NT2/D1 (cell line): ENCODE data around the gene FAM118A.

Experiments
- DNase-seq: peaks from one replicate; pipeline ENCODE4 v3.0.0-alpha.2; 2011; ENCODE audit warnings: low read depth, low spot score
- H3K27me3 ChIP-seq: 2 replicates; pipeline ENCODE4 v1.6.0; 2011; ENCODE audit warnings: mild to moderate bottlenecking; ENCODE audit not compliant: insufficient read length, insufficient read depth
- H3K36me3 ChIP-seq: 2 replicates; pipeline ENCODE4 v1.6.1; 2011; ENCODE audit warnings: mild to moderate bottlenecking, low read length, mixed read lengths; ENCODE audit not compliant: insufficient read depth, insufficient read length
- H3K4me1 ChIP-seq: 2 replicates; pipeline ENCODE4 v1.5.1; 2011; ENCODE audit not compliant: insufficient read depth, insufficient read length
- H3K4me3 ChIP-seq: 2 replicates; pipeline ENCODE4 v1.5.1; 2011; ENCODE audit warnings: low read depth; ENCODE audit not compliant: insufficient read length
- H3K9ac ChIP-seq: 2 replicates; pipeline ENCODE4 v1.6.0; 2011; ENCODE audit warnings: low read depth; ENCODE audit not compliant: insufficient read length
- H3K9me3 ChIP-seq: 2 replicates; pipeline ENCODE4 v1.5.1; 2011; ENCODE audit warnings: mild to moderate bottlenecking, low read length; ENCODE audit not compliant: insufficient read depth
- SUZ12 ChIP-seq: IDR thresholded peaks from 2 replicates; pipeline ENCODE4 v1.6.1; 2011; ENCODE audit not compliant: insufficient read length, insufficient read depth; ENCODE audit errors: extremely low read depth
- YY1 ChIP-seq: IDR thresholded peaks from 2 replicates; pipeline ENCODE4 v1.6.1; 2011; ENCODE audit not compliant: insufficient read length, insufficient read depth
- ZNF274 ChIP-seq: IDR thresholded peaks from 2 replicates; pipeline ENCODE4 v1.6.1; 2011; ENCODE audit warnings: mild to moderate bottlenecking, low read depth, low read length

The FAM118A gene

GRCh38 chr22:45312415-45312814 lies 2.7 kb downstream of the FAM118A start:
- H3K9me3 ChIP-seq, result no peaks in the 10 kb centered on the region
- no peak overlapping the region for H3K4me3 ChIP-seq
- no peak for DNase-seq
- H3K27me3 ChIP-seq, result peaks cover 7% of the 10 kb centered on the region
- TF ChIP-seq SUZ12 (no peak), YY1 (no peak), ZNF274 (no peak)
- no peak overlapping the region for H3K9ac ChIP-seq
- peaks cover 8% of the 10 kb centered on the region for H3K36me3 ChIP-seq
- peaks cover 7% of the 10 kb centered on the region for H3K4me1 ChIP-seq

DNA sequence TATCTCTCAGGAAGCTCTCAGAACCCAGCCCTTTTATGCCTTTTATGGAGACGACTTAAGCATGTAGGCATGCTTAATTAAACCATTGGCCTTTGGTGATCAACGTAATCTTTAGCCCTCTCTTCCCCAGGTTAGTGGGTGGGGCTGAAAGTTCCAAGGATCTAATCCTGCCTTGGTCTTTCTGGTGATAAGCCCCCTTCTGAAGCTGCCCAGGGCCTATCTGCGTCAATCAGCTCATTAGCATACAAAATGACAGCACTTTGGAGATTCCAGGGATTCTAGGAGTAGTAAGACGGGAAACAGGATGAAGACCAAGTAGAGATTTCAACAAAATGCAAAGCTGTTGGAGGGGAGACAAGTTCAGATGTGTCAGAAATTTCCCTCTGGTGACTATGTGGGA lies 3.1 kb downstream of the FAM118A start:
- Histone ChIP-seq H3K4me3 (no peak overlapping the region), H3K27me3 (peaks cover 7% of the 10 kb centered on the region), H3K36me3 (peaks cover 8% of the 10 kb centered on the region), H3K9me3 (no peaks in the 10 kb centered on the region), H3K4me1 (peaks cover 7% of the 10 kb centered on the region), H3K9ac (no peak overlapping the region)
- TF ChIP-seq SUZ12 (no peak), ZNF274 (no peak), YY1 (no peak)
- no peak for DNase-seq

- Histone ChIP-seq H3K36me3 (peaks cover 8% of the 10 kb centered on the region), H3K4me1 (peaks cover 7% of the 10 kb centered on the region), H3K9me3 (no peaks in the 10 kb centered on the region), H3K27me3 (peaks cover 7% of the 10 kb centered on the region), H3K4me3 (no peak overlapping the region), H3K9ac (no peak overlapping the region)
- DNase-seq, result no peak
- TF ChIP-seq SUZ12 (no peak), ZNF274 (no peak), YY1 (no peak)
These were observed 4.5 kb downstream of the FAM118A start for GRCh38 chr22:45314054-45314721.

DNA sequence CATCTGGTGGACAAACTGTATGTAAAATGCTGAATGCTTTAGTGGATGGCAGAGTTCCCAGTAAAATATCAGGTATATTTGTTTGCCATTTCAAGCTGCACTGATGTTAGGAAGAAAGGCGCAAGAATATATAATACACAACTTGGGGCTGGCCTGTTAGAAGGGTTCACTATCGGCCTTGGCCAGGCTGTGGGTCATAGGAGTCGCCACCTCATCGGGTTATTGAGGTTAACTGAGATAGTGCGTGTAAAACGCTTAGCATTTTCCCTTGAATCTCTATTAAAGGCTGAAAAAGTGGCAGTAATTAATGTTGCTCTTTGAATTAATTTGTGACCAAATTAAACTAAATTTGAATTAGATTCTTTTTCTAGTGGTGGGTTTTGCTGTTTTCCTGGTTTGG lies 5.1 kb downstream of the FAM118A start:
- TF ChIP-seq SUZ12 (no peak), ZNF274 (no peak), YY1 (no peak)
- H3K27me3 ChIP-seq, result peaks cover 7% of the 10 kb centered on the region
- H3K4me1 ChIP-seq, result peaks cover 7% of the 10 kb centered on the region
- peaks cover 8% of the 10 kb centered on the region for H3K36me3 ChIP-seq
- no peak overlapping the region for H3K4me3 ChIP-seq
- H3K9ac ChIP-seq, result no peak overlapping the region
- no peaks in the 10 kb centered on the region for H3K9me3 ChIP-seq
- DNase-seq, result no peak

- H3K9me3 ChIP-seq, result no peaks in the 10 kb centered on the region
- TF ChIP-seq YY1, result no peak
- no peak for TF ChIP-seq SUZ12
- TF ChIP-seq ZNF274, result no peak
- H3K4me1 ChIP-seq, result no peaks in the 10 kb centered on the region
- no peak overlapping the region for H3K9ac ChIP-seq
- peaks cover 4% of the 10 kb centered on the region for H3K36me3 ChIP-seq
- no peak overlapping the region for H3K4me3 ChIP-seq
- no peaks in the 10 kb centered on the region for H3K27me3 ChIP-seq
- DNase-seq, result no peak
These were observed 7.2 kb downstream of the FAM118A start for GRCh38 chr22:45316796-45317526.

DNA sequence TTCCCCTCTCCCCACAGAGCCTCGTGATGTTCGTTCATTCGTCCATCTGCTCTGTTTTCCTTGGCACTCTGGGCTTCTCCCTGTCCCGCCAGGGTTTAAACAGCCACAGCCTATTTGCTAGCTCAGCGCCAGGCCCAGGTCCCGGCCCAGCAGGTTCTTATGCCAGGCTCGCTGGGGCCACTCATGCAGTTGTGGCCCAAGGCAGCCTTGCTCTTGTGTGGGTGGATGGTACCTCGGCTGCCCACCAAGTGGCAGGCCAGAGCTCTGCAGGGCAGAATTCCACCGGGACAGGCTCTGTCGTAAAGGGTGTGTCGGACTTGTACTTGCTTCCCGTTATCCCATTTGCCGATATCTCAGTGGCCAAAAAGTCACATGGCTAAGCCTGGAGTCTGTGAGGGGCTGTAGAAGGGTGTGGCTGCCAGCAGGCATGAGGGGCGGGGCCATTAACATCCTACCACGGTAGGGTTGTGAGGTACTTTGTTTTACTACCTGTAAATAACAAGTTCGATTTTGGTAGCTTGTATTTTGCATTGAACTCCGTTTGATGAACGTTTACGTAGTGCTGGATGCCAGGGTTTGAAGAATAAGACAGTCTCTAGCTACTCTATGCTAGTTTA lies 7.9 kb downstream of the FAM118A start:
- H3K9me3 ChIP-seq, result no peaks in the 10 kb centered on the region
- no peak overlapping the region for H3K9ac ChIP-seq
- H3K36me3 ChIP-seq, result peaks cover 5% of the 10 kb centered on the region
- DNase-seq, result no peak
- TF ChIP-seq ZNF274 (no peak), YY1 (no peak), SUZ12 (no peak)
- no peaks in the 10 kb centered on the region for H3K4me1 ChIP-seq
- H3K4me3 ChIP-seq, result no peak overlapping the region
- H3K27me3 ChIP-seq, result no peaks in the 10 kb centered on the region

DNA sequence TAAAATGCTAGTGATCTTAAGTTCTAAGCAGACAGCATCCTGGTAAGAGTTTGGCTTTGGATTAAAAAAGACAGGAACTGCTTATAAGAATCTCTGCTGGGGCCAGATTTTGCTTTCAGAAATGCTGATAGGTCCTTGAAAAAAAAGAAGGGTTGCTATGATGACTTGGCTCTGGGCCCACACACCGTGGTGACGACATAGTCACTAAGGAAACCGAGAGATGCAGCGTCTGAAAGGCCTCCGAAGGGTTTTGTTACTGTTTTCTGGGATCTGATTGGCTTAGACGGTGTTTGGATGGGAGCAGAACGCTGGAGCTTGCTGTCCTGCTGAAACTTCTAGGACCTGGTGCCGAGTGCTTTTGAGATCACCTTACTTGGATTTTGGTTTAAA lies 8.4 kb downstream of the FAM118A start:
- no peak for DNase-seq
- Histone ChIP-seq H3K9ac (no peak overlapping the region), H3K4me3 (no peak overlapping the region), H3K27me3 (no peaks in the 10 kb centered on the region), H3K4me1 (no peaks in the 10 kb centered on the region), H3K9me3 (no peaks in the 10 kb centered on the region), H3K36me3 (peaks cover 10% of the 10 kb centered on the region)
- TF ChIP-seq SUZ12 (no peak), YY1 (no peak), ZNF274 (no peak)
